Measurements from ENCODE around the gene PDE4D. TPM values are rescaled to one million over a fixed set of nuclear protein-coding genes. Genes with fewer than 3 reads are reported as not detected.

Gene PDE4D
- total RNA-seq, 1 experiment from 2014 or later = 2.1 TPM

DNA sequence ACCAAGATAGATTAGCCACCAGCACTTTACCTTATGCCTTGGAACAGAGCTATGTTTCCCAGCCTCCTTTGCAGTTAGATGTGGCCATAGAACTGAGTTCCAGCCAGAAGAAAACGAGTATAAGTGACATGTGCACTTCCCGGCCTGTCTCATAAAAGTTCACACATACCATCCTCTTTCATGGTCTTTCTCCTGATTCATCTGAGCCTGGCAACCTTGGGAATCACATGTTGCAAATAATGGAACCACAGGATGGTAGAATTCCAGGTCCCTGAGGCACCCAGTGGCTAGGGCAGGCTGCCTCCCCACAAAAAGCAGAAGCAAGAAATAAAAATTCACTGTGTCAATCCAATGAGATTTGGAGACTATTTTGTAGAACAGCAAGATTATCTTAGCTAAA is 128.1 kb downstream of the PDE4D start:
- Histone ChIP-seq H3K23ac (ENCODE audit: insufficient read length, low read depth, low read length) (no peak overlapping the region), H2BK15ac (ENCODE audit: low read depth, low read length) (no peak overlapping the region), H2AK5ac (ENCODE audit: insufficient read length, low read length) (no peak overlapping the region), H4K20me1 (ENCODE audit: control insufficient read depth, insufficient read depth, insufficient read length) (no peaks in the 10 kb centered on the region), H4K5ac (ENCODE audit: insufficient read length, low read depth, low read length) (no peak overlapping the region), H2BK120ac (ENCODE audit: low read depth, low read length, poor library complexity, severe bottlenecking) (no peak overlapping the region), H3K18ac (ENCODE audit: insufficient read length, low read depth, low read length) (no peak overlapping the region), H2BK5ac (ENCODE audit: insufficient read length, low read length) (no peak overlapping the region), H4K8ac (replicated peaks; ENCODE audit: insufficient read length, low read depth, low read length) (no peak overlapping the region), H2BK20ac (ENCODE audit: low read depth, low read length, poor library complexity, severe bottlenecking) (no peak overlapping the region), H3K9me3 (ENCODE audit: control insufficient read depth, low read depth, low read length) (no peaks in the 10 kb centered on the region), H3K27ac (ENCODE audit: insufficient read length, low read depth, low read length) (no peak overlapping the region), H2BK12ac (ENCODE audit: insufficient read length, low read depth, low read length) (no peak overlapping the region), H3K4ac (ENCODE audit: low read depth, low read length) (no peak overlapping the region), H3T11ph (ENCODE audit: low read length) (no peak overlapping the region), H3K79me1 (ENCODE audit: insufficient read depth, low read depth, low read length, poor library complexity, severe bottlenecking) (no peaks in the 10 kb centered on the region), H2AFZ (ENCODE audit: low read length) (no peak overlapping the region), H3K56ac (ENCODE audit: insufficient read length, low read depth, low read length) (no peak overlapping the region), H3K14ac (ENCODE audit: insufficient read depth, low read length) (no peak overlapping the region), H3K27me3 (ENCODE audit: insufficient read depth, low read length) (peaks cover 8% of the 10 kb centered on the region; the same call in 1 of the 2 replicates), H3K23me2 (ENCODE audit: insufficient read length, low read depth, low read length, poor library complexity, severe bottlenecking) (peaks cover 9% of the 10 kb centered on the region), H3K79me2 (ENCODE audit: insufficient read depth, low read length) (no peaks in the 10 kb centered on the region), H3K4me2 (ENCODE audit: insufficient read depth, insufficient read length, low read length) (no peak overlapping the region), H3K9ac (ENCODE audit: extremely low read depth, insufficient read length, low read length) (no peak overlapping the region), H3K4me1 (ENCODE audit: insufficient read depth, low read length) (peaks cover 2% of the 10 kb centered on the region; the same call in 1 of the 2 replicates), H4K91ac (ENCODE audit: insufficient read length, low read depth, low read length) (no peak overlapping the region)
- no CpG with 5 or more reads among the region's 2 CpGs for WGBS (ENCODE audit: extremely low coverage, insufficient read length, low lambda C conversion rate)
- Mint-ChIP-seq H3K27me3 (ENCODE audit: low read depth) (peaks cover 30% of the 10 kb centered on the region), H3K36me3 (ENCODE audit: insufficient read depth in 1 of 3, low read depth in 3 of 3) (no peaks in the 10 kb centered on the region), H3K4me3 (no peak overlapping the region), H3K27ac (no peak overlapping the region), H3K9me3 (no peaks in the 10 kb centered on the region), H3K4me1 (peaks cover 16 to 17% of the 10 kb centered on the region in 2 experiments)
- DNase-seq = no peak
- TF ChIP-seq, protein P1, sequence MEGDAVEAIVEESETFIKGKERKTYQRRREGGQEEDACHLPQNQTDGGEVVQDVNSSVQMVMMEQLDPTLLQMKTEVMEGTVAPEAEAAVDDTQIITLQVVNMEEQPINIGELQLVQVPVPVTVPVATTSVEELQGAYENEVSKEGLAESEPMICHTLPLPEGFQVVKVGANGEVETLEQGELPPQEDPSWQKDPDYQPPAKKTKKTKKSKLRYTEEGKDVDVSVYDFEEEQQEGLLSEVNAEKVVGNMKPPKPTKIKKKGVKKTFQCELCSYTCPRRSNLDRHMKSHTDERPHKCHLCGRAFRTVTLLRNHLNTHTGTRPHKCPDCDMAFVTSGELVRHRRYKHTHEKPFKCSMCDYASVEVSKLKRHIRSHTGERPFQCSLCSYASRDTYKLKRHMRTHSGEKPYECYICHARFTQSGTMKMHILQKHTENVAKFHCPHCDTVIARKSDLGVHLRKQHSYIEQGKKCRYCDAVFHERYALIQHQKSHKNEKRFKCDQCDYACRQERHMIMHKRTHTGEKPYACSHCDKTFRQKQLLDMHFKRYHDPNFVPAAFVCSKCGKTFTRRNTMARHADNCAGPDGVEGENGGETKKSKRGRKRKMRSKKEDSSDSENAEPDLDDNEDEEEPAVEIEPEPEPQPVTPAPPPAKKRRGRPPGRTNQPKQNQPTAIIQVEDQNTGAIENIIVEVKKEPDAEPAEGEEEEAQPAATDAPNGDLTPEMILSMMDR (conservative IDR thresholded peaks at IDR 0.05) = no peak
